Thyroid gland (tissue), 4 donors: ENCODE measurements around the gene SAFB. TPM values are rescaled to one million over a fixed set of nuclear protein-coding genes. Genes with fewer than 3 reads are reported as not detected.

Source experiments
- DNase-seq, 2 donors: peaks; one replicate each; pipeline ENCODE4 v3.0.0-alpha.2; 2019
- H3K27ac ChIP-seq, 3 donors: fragments of 200-600 bp; sonication (generic); 1 replicate in 2 of 3; 2 replicates in 1 of 3; pipeline ENCODE4 v1.5.1; 2016 to 2019; ENCODE audit warnings: mild to moderate bottlenecking in 1 of 3, moderate library complexity in 1 of 3
- H3K27me3 ChIP-seq: fragments of 200-600 bp; sonication (generic); one replicate; pipeline ENCODE4 v1.5.1; 2019
- H3K36me3 ChIP-seq, 2 donors: fragments of 200-600 bp; sonication (generic); one replicate each; pipeline ENCODE4 v1.5.1; 2016 to 2019
- H3K4me1 ChIP-seq, 2 donors: fragments of 200-600 bp; sonication (generic); one replicate each; pipeline ENCODE4 v1.5.1; 2017 to 2019
- H3K4me3 ChIP-seq, 3 donors: fragments of 200-600 bp; sonication (generic); replicated peaks in 1 of 3; 1 replicate in 2 of 3; 2 replicates in 1 of 3; pipeline ENCODE4 v1.5.1; 2016; ENCODE audit warnings: mild to moderate bottlenecking in 1 of 3
- H3K9me3 ChIP-seq: fragments of 200-600 bp; sonication (generic); one replicate; pipeline ENCODE4 v1.5.1; 2017
- POLR2A ChIP-seq, 2 donors: fragments of 450-650 bp; IDR thresholded peaks; one replicate each; pipeline ENCODE4 v1.6.1; 2017; ENCODE audit warnings: antibody characterized with exemption in 2 of 2, mild to moderate bottlenecking in 2 of 2, moderate library complexity in 1 of 2
- WGBS, 2 donors: methylation state at CpG; one replicate each; pipeline ENCODE4 v1.1.5; 2017; 5-methylcytosine and 5-hydroxymethylcytosine counted together
- intact Hi-C: fragments of 100-400 bp; cut with DNase I; formaldehyde crosslinking; loops from one replicate; pipeline ENCODE4 v1.15.1; 2023
- total RNA-seq, 4 donors: library from RNA; depleted of rRNA; stranded (reverse); fragments of >200 nt; gene quantifications; one replicate each; pipeline ENCODE4 v1.2.3, GENCODE V29; 2016
- TF ChIP-seq, protein P1 (sequence below), 6 experiments: fragments of 200-600 bp in 3 of 6; fragments of 450-650 bp in 3 of 6; sonication (generic) in 3 of 6; IDR thresholded peaks; one replicate each; pipeline ENCODE4 v1.5.1; 2016 to 2019; ENCODE audit warnings: antibody characterized with exemption in 6 of 6, mild to moderate bottlenecking in 2 of 6, inconsistent platforms in 1 of 6, moderate library complexity in 1 of 6

Gene SAFB
- total RNA-seq, 4 donors from 2014 or later: 70.1 to 129 (median 86.7) TPM

- no peak for DNase-seq
- TF ChIP-seq, protein P1, sequence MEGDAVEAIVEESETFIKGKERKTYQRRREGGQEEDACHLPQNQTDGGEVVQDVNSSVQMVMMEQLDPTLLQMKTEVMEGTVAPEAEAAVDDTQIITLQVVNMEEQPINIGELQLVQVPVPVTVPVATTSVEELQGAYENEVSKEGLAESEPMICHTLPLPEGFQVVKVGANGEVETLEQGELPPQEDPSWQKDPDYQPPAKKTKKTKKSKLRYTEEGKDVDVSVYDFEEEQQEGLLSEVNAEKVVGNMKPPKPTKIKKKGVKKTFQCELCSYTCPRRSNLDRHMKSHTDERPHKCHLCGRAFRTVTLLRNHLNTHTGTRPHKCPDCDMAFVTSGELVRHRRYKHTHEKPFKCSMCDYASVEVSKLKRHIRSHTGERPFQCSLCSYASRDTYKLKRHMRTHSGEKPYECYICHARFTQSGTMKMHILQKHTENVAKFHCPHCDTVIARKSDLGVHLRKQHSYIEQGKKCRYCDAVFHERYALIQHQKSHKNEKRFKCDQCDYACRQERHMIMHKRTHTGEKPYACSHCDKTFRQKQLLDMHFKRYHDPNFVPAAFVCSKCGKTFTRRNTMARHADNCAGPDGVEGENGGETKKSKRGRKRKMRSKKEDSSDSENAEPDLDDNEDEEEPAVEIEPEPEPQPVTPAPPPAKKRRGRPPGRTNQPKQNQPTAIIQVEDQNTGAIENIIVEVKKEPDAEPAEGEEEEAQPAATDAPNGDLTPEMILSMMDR (IDR thresholded peaks at IDR 0.05): no peak
- no peak for TF ChIP-seq POLR2A (IDR thresholded peaks at IDR 0.05)
- intact Hi-C loops: no loop called here
- Histone ChIP-seq H3K9me3 (no peaks in the 10 kb centered on the region), H3K27me3 (no peaks in the 10 kb centered on the region), H3K4me3 (no peak overlapping the region), H3K27ac (no peak overlapping the region), H3K4me1 (no peaks in the 10 kb centered on the region), H3K36me3 (peaks cover 95 to 98% of the 10 kb centered on the region in 2 donors)
- WGBS, 2 donors: 95 to 96% methylated on average over 7 of the region's 7 CpGs
Observed at GRCh38 chr19:5594521-5594950, 28.3 kb upstream of the SAFB start.

GRCh38 chr19:5595129-5595528 lies 27.8 kb upstream of the SAFB start:
- H3K27me3 ChIP-seq: no peaks in the 10 kb centered on the region
- no peak overlapping the region for H3K4me3 ChIP-seq
- no peaks in the 10 kb centered on the region for H3K4me1 ChIP-seq
- TF ChIP-seq, protein P1 (IDR thresholded peaks at IDR 0.05): no peak
- no peak for TF ChIP-seq POLR2A (IDR thresholded peaks at IDR 0.05)
- H3K9me3 ChIP-seq: no peaks in the 10 kb centered on the region
- H3K36me3 ChIP-seq: peaks cover 95 to 98% of the 10 kb centered on the region in 2 donors
- intact Hi-C loops: no loop called here
- DNase-seq: no peak
- WGBS, 2 donors: 93 to 95% methylated on average over 18 of the region's 18 CpGs
- no peak overlapping the region for H3K27ac ChIP-seq

GRCh38 chr19:5595745-5596144 lies 27.1 kb upstream of the SAFB start:
- no peak for DNase-seq
- H3K4me3 ChIP-seq: no peak overlapping the region
- WGBS, 2 donors: 94 to 96% methylated on average over 7 to 9 of the region's 9 CpGs
- H3K9me3 ChIP-seq: no peaks in the 10 kb centered on the region
- no peaks in the 10 kb centered on the region for H3K4me1 ChIP-seq
- intact Hi-C loops: no loop called here
- H3K36me3 ChIP-seq: peaks cover 97 to 98% of the 10 kb centered on the region in 2 donors
- H3K27me3 ChIP-seq: no peaks in the 10 kb centered on the region
- H3K27ac ChIP-seq: no peak overlapping the region
- TF ChIP-seq POLR2A (IDR thresholded peaks at IDR 0.05): no peak
- TF ChIP-seq, protein P1 (IDR thresholded peaks at IDR 0.05): no peak

DNA sequence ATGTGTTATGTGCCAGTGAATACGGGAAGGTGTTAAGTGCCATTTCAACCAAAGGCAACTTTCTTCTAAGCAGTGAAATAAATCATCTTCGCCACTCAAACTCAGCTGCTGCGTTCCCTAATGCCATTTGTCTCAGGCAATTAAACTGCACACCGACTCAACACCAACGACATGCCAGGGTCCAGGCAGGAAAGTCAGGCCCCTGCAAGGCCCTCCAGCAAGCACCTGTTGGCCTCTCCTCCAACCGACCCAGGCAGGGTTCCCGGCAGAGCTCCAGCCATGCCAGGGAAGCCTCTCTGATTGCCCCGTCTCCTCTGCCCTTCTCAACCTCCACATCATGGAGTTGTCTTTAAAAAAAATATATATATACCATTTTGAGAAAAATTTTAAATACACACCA lies 22.1 kb upstream of the SAFB start:
- H3K4me3 ChIP-seq: no peak overlapping the region
- DNase-seq: no peak
- 95 to 96% methylated on average over 8 of the region's 8 CpGs for WGBS, 2 donors
- no peaks in the 10 kb centered on the region for H3K9me3 ChIP-seq
- no peaks in the 10 kb centered on the region for H3K27me3 ChIP-seq
- peaks cover 84% of the 10 kb centered on the region in 2 donors for H3K36me3 ChIP-seq
- no peak for TF ChIP-seq POLR2A (IDR thresholded peaks at IDR 0.05)
- TF ChIP-seq, protein P1 (IDR thresholded peaks at IDR 0.05): no peak
- intact Hi-C loops: no loop called here
- no peaks in the 10 kb centered on the region for H3K4me1 ChIP-seq
- no peak overlapping the region for H3K27ac ChIP-seq

GRCh38 chr19:5603626-5604025 lies 19.3 kb upstream of the SAFB start:
- WGBS, 2 donors: 93 to 94% methylated on average over 5 of the region's 5 CpGs
- H3K27ac ChIP-seq: no peak overlapping the region
- no peaks in the 10 kb centered on the region for H3K27me3 ChIP-seq
- peaks cover 77 to 84% of the 10 kb centered on the region in 2 donors for H3K36me3 ChIP-seq
- TF ChIP-seq, protein P1 (IDR thresholded peaks at IDR 0.05): no peak
- TF ChIP-seq POLR2A (IDR thresholded peaks at IDR 0.05): no peak
- no peak for DNase-seq
- H3K9me3 ChIP-seq: no peaks in the 10 kb centered on the region
- intact Hi-C loops: no loop called here
- H3K4me1 ChIP-seq: peaks cover 3% of the 10 kb centered on the region in 2 donors
- H3K4me3 ChIP-seq: no peak overlapping the region
